WI38 (cell line): ENCODE results near the gene DGKQ.

ENCODE experiments used
- H3K4me3 ChIP-seq: 2 replicates; pipeline ENCODE4 v1.5.1; 2011; ENCODE audit warnings: low read depth, mild to moderate bottlenecking, control low read depth, low read length
- TF ChIP-seq, protein P1 (sequence below): IDR thresholded peaks from 2 replicates; pipeline ENCODE4 v1.5.1; 2012; ENCODE audit warnings: low read depth, mild to moderate bottlenecking, control low read depth, low read length

The DGKQ gene

DNA sequence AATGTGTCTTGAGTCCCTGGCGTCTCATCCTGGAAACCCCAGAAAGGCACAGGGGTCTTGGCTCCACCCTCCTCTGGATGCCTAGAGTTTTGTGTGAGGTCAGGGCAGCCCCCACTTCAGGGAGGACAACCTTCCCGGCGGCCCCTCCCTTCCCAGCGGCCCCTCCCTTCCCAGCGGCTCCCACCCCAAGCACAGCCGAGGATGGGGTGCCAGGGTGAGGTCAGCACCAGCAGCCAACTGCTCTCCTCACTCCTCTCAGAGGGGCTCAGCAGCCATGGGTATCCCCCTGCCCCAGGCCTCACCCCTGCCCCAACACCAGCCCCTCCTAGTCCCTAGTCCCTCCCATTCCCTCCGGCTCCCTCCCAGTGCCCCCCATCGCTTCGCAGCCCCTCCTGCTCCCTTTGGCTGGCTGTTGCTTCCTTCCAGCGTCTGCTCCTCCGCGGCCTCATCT is 17.4 kb downstream of the DGKQ start:
- TF ChIP-seq, protein P1, sequence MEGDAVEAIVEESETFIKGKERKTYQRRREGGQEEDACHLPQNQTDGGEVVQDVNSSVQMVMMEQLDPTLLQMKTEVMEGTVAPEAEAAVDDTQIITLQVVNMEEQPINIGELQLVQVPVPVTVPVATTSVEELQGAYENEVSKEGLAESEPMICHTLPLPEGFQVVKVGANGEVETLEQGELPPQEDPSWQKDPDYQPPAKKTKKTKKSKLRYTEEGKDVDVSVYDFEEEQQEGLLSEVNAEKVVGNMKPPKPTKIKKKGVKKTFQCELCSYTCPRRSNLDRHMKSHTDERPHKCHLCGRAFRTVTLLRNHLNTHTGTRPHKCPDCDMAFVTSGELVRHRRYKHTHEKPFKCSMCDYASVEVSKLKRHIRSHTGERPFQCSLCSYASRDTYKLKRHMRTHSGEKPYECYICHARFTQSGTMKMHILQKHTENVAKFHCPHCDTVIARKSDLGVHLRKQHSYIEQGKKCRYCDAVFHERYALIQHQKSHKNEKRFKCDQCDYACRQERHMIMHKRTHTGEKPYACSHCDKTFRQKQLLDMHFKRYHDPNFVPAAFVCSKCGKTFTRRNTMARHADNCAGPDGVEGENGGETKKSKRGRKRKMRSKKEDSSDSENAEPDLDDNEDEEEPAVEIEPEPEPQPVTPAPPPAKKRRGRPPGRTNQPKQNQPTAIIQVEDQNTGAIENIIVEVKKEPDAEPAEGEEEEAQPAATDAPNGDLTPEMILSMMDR, result no peak
- H3K4me3 ChIP-seq, result no peak overlapping the region

DNA sequence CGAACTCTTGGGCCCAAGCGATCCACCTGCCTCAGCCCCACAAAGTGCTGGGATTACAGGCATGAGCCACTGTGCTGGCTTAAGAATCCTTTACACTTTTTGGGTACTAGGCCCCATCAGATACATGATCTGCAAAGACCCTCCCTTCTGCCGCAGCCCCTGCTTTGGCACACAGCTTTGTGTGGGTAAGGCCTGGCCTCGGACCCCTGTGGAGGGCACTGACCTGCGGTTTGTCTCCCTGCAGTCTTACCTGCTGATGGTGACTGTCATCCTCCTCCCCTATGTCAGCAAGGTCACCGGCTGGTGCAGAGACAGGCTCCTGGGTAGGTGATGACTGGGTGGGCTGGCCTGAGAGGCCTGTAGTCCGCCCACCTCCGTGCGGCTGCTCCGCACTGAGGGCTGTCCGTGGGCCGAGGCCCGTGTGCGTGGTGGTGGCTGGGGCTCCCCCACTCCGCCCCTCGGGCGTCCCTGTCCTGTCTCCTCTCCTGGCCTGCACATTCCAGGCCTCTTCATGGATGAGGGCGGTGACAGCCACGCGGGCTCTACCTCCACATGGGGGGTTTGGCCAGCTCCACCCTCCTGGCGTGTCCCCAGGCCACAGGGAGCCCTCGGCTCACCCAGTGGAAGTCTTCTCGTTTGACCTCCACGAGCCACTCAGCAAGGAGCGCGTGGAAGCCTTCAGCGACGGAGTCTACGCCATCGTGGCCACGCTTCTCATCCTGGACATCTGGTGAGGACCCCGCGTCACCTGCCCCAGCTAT is 18.0 kb downstream of the DGKQ start:
- TF ChIP-seq, protein P1, result no peak
- H3K4me3 ChIP-seq, result no peak overlapping the region

DNA sequence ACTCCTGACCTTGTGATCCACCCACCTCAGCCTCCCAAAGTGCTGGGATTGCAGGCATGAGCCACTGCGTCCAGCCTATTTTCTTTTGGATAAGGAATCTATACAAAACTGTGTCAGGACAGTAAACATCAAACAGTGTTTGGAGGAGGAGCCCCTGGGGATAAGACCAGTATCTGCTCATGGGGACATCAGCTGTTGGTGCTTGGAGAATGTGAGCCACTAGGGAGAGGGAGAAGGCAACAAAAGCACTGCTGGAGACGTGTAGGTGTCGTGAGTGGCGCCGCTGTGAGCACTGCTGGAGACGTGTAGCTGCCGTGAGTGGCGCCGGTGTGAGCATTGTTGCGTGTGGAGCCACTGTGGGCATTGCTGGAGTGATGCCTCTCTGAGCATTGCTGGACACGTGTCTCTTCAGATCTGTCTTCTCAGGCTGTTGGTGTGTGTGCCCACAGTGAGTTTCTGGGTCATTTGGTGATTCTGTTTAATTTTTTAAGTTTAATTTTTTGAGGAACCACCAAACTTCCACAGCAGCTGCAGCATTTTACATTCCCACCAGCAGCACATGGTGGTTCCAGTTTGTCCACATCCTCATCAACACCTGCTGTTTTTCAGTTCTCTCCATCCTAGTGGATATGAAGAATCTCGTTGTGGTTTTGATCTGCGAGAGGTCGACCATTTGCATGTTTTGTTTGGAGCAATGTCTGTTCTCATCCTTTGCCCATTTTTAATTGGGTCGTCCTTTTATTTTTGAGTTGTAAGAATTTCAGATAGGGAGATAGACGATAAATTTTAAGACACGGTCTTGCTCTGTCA is 19.0 kb downstream of the DGKQ start:
- TF ChIP-seq, protein P1, result no peak
- no peak overlapping the region for H3K4me3 ChIP-seq

DNA sequence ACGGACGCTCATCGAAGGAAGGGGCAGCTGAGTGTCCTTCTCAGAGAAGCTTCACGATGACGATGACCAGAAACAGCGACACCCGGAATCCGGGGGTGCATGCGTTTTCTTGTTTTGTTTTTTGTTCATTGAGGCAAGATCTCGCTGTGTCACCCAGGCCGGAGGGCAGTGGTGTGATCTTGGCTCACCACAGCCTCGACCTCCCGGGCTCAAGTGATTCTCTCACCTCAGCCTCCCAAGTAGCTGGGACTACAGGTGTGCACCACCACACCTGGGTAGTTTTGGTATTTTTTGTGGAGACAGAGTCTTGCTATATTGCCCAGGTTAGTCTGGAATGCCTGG is 19.8 kb downstream of the DGKQ start:
- H3K4me3 ChIP-seq, result no peak overlapping the region

DNA sequence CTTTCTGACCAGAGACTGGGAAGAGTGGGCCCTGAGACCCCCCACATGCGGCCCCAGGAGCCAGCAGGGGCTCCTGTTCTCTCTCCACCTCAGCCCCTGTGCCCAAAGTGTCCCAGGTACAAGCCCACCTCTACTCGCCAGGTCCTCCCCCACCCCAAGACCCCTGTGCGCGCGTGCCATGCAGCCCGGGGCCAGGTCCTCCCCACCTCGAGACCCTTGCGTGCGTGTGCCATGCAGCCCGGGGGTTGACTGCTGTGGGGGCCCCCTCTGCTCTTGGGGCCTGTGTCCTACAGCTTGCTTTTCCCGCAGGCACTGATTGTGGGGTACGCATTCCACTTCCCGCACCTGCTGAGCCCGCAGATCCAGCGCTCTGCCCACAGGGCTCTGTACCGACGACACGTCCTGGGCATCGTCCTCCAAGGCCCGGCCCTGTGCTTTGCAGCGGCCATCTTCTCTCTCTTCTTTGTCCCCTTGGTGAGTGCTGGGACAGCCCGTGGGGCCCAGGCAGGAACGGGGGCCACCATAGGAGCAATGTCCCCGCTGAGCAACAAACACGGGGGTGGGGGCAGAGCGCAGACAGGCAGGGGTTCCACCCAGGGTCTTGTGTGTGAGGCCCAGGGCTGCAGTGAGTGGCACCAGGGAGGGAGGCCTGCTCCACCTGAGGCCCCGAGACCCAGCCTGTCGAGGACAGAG is 20.3 kb downstream of the DGKQ start:
- TF ChIP-seq, protein P1, result no peak
- no peak overlapping the region for H3K4me3 ChIP-seq

More for the DNA sequence above, 19.8 kb downstream of the DGKQ start:
- TF ChIP-seq, protein P1, result no peak

DNA sequence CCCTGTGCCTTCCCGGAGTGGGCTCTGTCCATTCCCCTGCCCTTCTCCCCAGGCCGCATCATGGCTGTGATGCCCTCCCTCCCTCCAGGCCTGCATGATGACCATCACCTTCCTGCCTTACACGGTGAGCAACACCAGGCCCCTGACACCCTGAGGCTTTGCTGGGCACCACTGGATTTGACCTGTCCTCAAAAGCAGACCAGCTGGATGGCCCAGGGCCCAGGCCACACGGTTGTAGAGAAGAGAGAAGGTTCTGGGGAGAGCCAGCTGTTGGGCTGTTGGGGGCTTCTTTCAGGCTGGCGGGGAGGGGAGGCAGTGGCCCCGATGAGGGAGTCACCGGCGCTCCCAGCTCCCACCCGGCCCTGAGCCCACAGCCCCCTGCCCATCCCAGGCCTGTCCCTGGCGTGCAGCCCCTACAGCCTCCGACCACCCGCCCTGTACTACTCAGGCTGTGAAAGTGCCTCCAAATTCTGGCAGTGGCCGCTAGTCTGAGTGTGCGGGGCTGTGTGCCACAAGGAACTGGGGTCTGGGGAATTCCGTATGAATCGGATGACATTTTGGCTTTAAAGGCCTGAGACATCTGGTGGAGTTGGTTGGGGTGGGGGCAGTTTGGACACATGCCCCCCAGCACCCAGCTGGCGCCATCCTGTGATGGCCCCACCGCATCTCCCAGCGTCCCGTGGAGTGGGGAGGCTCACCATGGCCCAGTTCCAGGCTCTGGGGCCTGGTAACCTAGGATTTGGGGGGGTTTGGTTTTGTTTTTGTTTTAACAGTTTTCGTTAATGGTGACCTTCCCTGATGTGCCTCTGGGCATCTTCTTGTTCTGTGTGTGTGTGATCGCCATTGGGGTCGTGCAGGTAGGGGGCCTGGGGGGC is 21.5 kb downstream of the DGKQ start:
- TF ChIP-seq, protein P1, result no peak
- H3K4me3 ChIP-seq, result no peak overlapping the region
